Heart right ventricle (tissue), 16 donors: ENCODE data around the gene CXCL6. TPM values are rescaled to one million over a fixed set of nuclear protein-coding genes. Genes with fewer than 3 reads are reported as not detected.

ENCODE experiments used
- ATAC-seq, 8 donors: fragments of 200-7000 bp; cut with Tn5 transposase; one replicate each; pipeline ENCODE4 v1.9.1; 2020; ENCODE audit warnings: mild to moderate bottlenecking in 8 of 8, moderate library complexity in 8 of 8, moderate number of reproducible peaks in 1 of 8
- DNase-seq, 2 donors: peaks; one replicate each; pipeline ENCODE4 v3.0.0-alpha.2; 2020
- H3K27ac ChIP-seq, 10 donors: fragments of 200-600 bp; sonication (generic) in 2 of 10; one replicate each; pipeline versions ENCODE4 v1.5.0 to v1.8.0; 2020 to 2022; ENCODE audit warnings: mild to moderate bottlenecking in 3 of 10
- H3K27me3 ChIP-seq, 7 donors: fragments of 200-600 bp; one replicate each; pipeline ENCODE4 v1.8.0; 2021 to 2022; ENCODE audit warnings: mild to moderate bottlenecking in 2 of 7
- H3K36me3 ChIP-seq, 9 donors: fragments of 200-600 bp; sonication (generic) in 1 of 9; one replicate each; pipeline versions ENCODE4 v1.5.0 to v1.8.0; 2020 to 2022; ENCODE audit warnings: mild to moderate bottlenecking in 2 of 9
- H3K4me1 ChIP-seq, 9 donors: fragments of 200-600 bp; sonication (generic) in 1 of 9; one replicate each; pipeline versions ENCODE4 v1.5.0 to v1.8.0; 2020 to 2022; ENCODE audit warnings: mild to moderate bottlenecking in 4 of 9
- H3K4me3 ChIP-seq, 10 donors: fragments of 200-600 bp; sonication (generic) in 2 of 10; one replicate each; pipeline versions ENCODE4 v1.5.0 to v1.8.0; 2020 to 2022; ENCODE audit warnings: mild to moderate bottlenecking in 7 of 10, moderate library complexity in 2 of 10
- H3K9me3 ChIP-seq, 11 donors: fragments of 200-600 bp in 10 of 11; sonication (generic) in 2 of 11; one replicate each; pipeline versions ENCODE4 v1.5.0 to v1.8.0; 2013 to 2022; ENCODE audit warnings: mild to moderate bottlenecking in 2 of 11, control low read depth in 1 of 11, moderate library complexity in 1 of 11
- CTCF ChIP-seq, 9 donors: fragments of 200-600 bp; sonication (generic) in 2 of 9; IDR thresholded peaks; one replicate each; pipeline versions ENCODE4 v1.5.0 to v1.8.0; 2021 to 2022; ENCODE audit warnings: antibody characterized with exemption in 9 of 9, mild to moderate bottlenecking in 5 of 9, moderate library complexity in 1 of 9
- WGBS, 2 donors: extraction: QIAGEN DNeasy Blood & Tissue Kit; methylation state at CpG; one replicate each; pipeline ENCODE4 v1.1.7; 2013; ENCODE audit warnings: inconsistent platforms in 1 of 2; 5-methylcytosine and 5-hydroxymethylcytosine counted together
- intact Hi-C, 10 donors: fragments of 100-400 bp; cut with DNase I; formaldehyde crosslinking; loops; one replicate each; pipeline versions ENCODE4 v1.11.1 to v1.14.2; 2022
- polyA plus RNA-seq, 2 donors: library from polyadenylated mRNA; stranded (reverse); fragments of 200-250 nt; gene quantifications; one replicate each; pipeline ENCODE4 v1.2.3, GENCODE V29; 2013
- total RNA-seq, 10 donors: library from RNA; stranded (reverse); fragmentation: NEBNext Ultra II Directional in 3 of 10; extraction: Animal tissue kit (Norgen Biotek cat#: 25700) in 3 of 10; gene quantifications; one replicate each; pipeline versions ENCODE4 v1.2.1 to v1.2.4, GENCODE V29; 2021 to 2023
- donor health status: Arrhythmogenic right ventricular cardiomyopathy.
- donor health status: ischemic (EF 13 %, LVEDD 7.1; RV severe dilation, severe dysfunction).
- donor health status: healthy with polysubstance abuse.
- donor health status: DM: no; HTN: yes; CAD: no.
- donor health status: DM: no; HTN: no; CAD: no.
- donor health status: ischemic (EF 25% LVEDD 6.9; RV normal size, moderate dysfunction).
- donor health status: ischemic (EF 25% LVEDD 5.7; RV mildly dilated, moderate dysfunction).
- donor health status: healthy.
- donor health status: DM: yes; HTN: yes; CAD: no.
- donor health status: Ischemic cardiomyopathy.
- donor health status: ischemic (EF 35%, LVEDD 5.7; RV mildly dilated, moderate dysfunction).
- donor health status: nonischemic (EF 11% LVEDD 7.7; RV severe dilation, severe dysfunction).
- donor health status: DM: yes; HTN: yes; CAD: no.
- donor health status: PGD.
- donor health status: ischemic (EF 29% LVEDD 5.4; RV normal size, mild dysfunction).
- donor health status: nonischemic (EF 23%, LVEDD 6.1; RV moderate dilation, normal function).

CXCL6 gene
- total and polyA plus RNA-seq, 12 donors: 0.16 to 3.7 (median 0.28) TPM; not detected in 9

- H3K27ac ChIP-seq: peak overlapping the region in 1 of 10 donors; percentile 91
- H3K36me3 ChIP-seq: no peaks in the 10 kb centered on the region
- H3K27me3 ChIP-seq: no peaks in the 10 kb centered on the region
- no peak for DNase-seq
- intact Hi-C loops: no loop called here
- no peak for TF ChIP-seq CTCF (IDR thresholded peaks at IDR 0.05)
- H3K4me3 ChIP-seq: no peak overlapping the region
- peaks cover 0 to 22% (median 0%) of the 10 kb centered on the region in 9 donors for H3K4me1 ChIP-seq
- H3K9me3 ChIP-seq: no peaks in the 10 kb centered on the region
- 84 to 85% methylated on average over 1 of the region's 1 CpG for WGBS, 2 donors
- ATAC-seq: no peak
Observed at GRCh38 chr4:73875401-73875800, 38.9 kb downstream of the CXCL6 start.

- TF ChIP-seq CTCF (IDR thresholded peaks at IDR 0.05): no peak
- no peak for DNase-seq
- Histone ChIP-seq H3K9me3 (no peaks in the 10 kb centered on the region), H3K36me3 (no peaks in the 10 kb centered on the region), H3K4me1 (no peaks in the 10 kb centered on the region), H3K27me3 (peaks cover 0 to 3% (median 0%) of the 10 kb centered on the region in 7 donors), H3K4me3 (no peak overlapping the region), H3K27ac (no peak overlapping the region)
- intact Hi-C loops: no loop called here
- ATAC-seq: peak in 1 of 8 donors; percentile 25
- 40 to 53% methylated on average over 1 of the region's 1 CpG for WGBS, 2 donors
Observed at GRCh38 chr4:73883306-73883705, 46.8 kb downstream of the CXCL6 start.

- no peaks in the 10 kb centered on the region for H3K4me1 ChIP-seq
- H3K27me3 ChIP-seq: peaks cover 0 to 3% (median 0%) of the 10 kb centered on the region in 7 donors
- H3K36me3 ChIP-seq: no peaks in the 10 kb centered on the region
- 58 to 60% methylated on average over 4 of the region's 4 CpGs for WGBS, 2 donors
- ATAC-seq (no peak), DNase-seq (no peak)
- intact Hi-C loops: no loop called here
- no peaks in the 10 kb centered on the region for H3K9me3 ChIP-seq
- no peak overlapping the region for H3K27ac ChIP-seq
- H3K4me3 ChIP-seq: no peak overlapping the region
- no peak for TF ChIP-seq CTCF (IDR thresholded peaks at IDR 0.05)
Observed at GRCh38 chr4:73885574-73886267, 49.2 kb downstream of the CXCL6 start.

Other genes starting within 250 kb of the CXCL6 start
- under 1 TPM in 1 of 10 donors, not detected in 9; 0.06 TPM for gene RASSF6, start 216.2 kb upstream of the CXCL6 start, total RNA-seq
- gene RASSF6, start 216.2 kb upstream of the CXCL6 start, polyA plus RNA-seq: not detected
- gene CXCL8, start 96.1 kb upstream of the CXCL6 start, total RNA-seq: 10 to 100 TPM in 2 of 10 donors, 1 to 10 TPM in 1, under 1 TPM in 6, not detected in 1; 0.23 to 19.3 (median 0.72) TPM
- under 1 TPM; 0.64 to 0.80 TPM for gene CXCL8, start 96.1 kb upstream of the CXCL6 start, polyA plus RNA-seq
- gene PF4V1, start 16.6 kb downstream of the CXCL6 start, total RNA-seq: not detected
- gene PF4V1, start 16.6 kb downstream of the CXCL6 start, polyA plus RNA-seq: not detected
- 10 to 100 TPM in 1 of 10 donors, 1 to 10 TPM in 6, under 1 TPM in 3; 0.30 to 15.0 (median 1.3) TPM for gene CXCL1, start 32.7 kb downstream of the CXCL6 start, total RNA-seq
- 1 to 10 TPM; 1.8 to 2.6 TPM for gene CXCL1, start 32.7 kb downstream of the CXCL6 start, polyA plus RNA-seq
- gene PF4, start 145.3 kb downstream of the CXCL6 start, total RNA-seq: under 1 TPM in 1 of 10 donors, not detected in 9; 0.76 TPM
- under 1 TPM in 1 of 2 donors, not detected in 1; 0.61 TPM for gene PF4, start 145.3 kb downstream of the CXCL6 start, polyA plus RNA-seq
- gene PPBP, start 151.5 kb downstream of the CXCL6 start, total RNA-seq: 1 to 10 TPM in 2 of 10 donors, under 1 TPM in 5, not detected in 3; 0.42 to 1.5 (median 0.50) TPM
- under 1 TPM in 1 of 2 donors, not detected in 1; 0.58 TPM for gene PPBP, start 151.5 kb downstream of the CXCL6 start, polyA plus RNA-seq
- gene CXCL5, start 162.0 kb downstream of the CXCL6 start, total RNA-seq: under 1 TPM in 3 of 10 donors, not detected in 7; 0.15 to 0.25 (median 0.18) TPM
- gene CXCL5, start 162.0 kb downstream of the CXCL6 start, polyA plus RNA-seq: under 1 TPM; 0.07 to 0.09 TPM
- gene CXCL3, start 202.0 kb downstream of the CXCL6 start, total RNA-seq: 1 to 10 TPM in 5 of 10 donors, under 1 TPM in 4, not detected in 1; 0.24 to 5.1 (median 1.4) TPM
- gene CXCL3, start 202.0 kb downstream of the CXCL6 start, polyA plus RNA-seq: 1 to 10 TPM; 1.1 to 1.9 TPM